Activated naive CD4-positive, alpha-beta T cell treated with Interleukin-2 at 50 U/mL for 16 hours (primary cell): Measurements from ENCODE around the gene RASAL2.
"Not testable (repeated sequence)": the region's sequence is repeated elsewhere in the genome, so short reads cannot be mapped to it uniquely, and the experiment has no call there.

Source experiments
- DNase-seq: peaks from one replicate; pipeline ENCODE4 v3.0.0-alpha.2; 2020

Gene RASAL2

DNA sequence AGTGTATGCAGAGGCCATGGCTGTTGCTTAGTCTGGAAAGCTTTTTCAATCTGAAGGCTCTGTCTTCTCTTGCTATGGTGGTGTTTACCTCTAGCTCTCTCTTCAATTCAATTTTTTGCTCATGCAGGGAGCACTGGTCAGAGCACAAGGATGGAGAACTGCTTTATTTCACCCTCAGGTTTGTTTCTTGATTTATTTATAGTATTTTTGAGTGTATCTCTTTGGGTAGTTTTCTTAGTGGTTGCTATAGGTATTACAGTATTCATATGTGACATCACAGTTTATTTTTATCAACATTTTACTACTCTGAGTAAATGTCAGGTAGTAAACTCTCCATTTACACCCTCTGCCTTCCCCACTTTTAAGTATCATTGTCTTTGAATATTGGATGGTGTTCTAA lies 147.9 kb downstream of the RASAL2 start:
- no peak for DNase-seq

DNA sequence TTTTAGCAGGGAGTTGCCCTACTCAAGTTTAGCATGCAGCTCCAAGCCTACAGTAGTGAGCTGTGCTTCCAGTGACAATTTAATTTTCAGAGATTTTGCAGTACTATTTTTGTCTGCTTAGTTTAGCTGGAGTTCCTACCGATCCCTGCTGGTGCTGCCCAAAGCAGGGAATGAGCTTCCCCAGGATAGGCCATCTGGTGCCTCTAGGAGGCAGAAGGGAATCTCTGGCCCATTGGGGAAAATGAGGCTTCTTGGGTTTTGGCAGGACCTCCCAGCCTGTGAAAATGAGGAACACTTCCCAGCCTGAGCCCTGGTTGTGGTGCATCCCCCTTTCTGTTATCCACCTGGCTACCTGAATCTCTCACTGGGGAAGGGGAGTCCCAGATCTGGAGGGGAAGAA lies 149.2 kb downstream of the RASAL2 start:
- no peak for DNase-seq

DNA sequence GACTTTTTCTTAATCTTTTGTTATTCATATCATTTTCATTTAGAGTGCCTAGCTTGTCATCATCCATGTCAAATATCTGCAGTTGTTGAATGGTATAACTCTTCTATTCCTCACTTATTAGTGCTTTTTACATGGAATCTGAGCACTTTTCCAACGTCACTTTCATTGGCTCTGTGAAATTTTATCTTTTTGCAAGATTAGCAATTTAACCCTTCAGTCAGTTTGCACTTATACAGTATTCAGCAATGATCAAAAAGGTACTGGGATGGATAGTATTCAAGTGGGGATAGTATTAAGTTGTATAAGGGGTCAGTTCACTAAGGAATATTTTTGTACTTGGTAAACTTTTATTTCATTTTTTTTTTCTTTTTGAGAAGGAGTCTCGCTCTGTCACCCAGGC lies 150.0 kb downstream of the RASAL2 start:
- no peak for DNase-seq

DNA sequence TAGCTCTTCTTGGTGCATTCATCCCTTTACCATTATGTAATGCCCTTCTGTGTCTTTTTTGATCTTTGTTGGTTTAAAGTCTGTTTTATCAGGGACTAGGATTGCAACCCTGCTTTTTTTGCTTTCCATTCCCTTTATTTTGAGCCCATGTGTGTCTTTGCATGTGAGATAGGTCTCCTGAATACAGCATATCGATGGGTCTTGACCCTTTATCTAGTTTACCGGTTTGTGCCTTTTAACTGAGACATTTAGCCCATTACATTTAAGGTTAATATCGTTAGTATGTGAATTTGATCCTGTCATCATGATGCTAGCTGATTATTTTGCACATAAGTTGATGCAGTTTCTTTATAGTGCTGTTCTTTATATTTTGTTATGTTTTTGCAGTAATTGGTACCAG lies 154.4 kb downstream of the RASAL2 start:
- not testable (repeated sequence) for DNase-seq

DNA sequence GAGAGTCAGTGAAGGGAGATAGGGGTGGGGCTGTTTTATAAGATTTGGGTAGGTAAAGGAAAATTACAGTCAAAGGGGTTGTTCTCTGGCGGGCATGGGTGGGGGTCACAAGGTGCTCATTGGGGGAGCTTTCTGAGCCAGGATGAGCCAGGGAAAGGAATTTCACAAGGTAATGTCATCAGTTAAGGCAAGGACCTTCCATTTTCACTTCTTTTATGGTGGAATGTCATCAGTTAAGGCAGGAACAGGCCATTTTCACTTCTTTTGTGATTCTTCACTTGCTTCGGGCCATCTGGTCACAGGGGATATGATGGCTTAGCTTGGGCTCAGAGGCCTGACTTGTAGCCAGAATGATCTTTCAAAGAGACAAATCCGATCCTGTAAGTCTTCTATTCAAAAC lies 159.7 kb downstream of the RASAL2 start:
- DNase-seq, result not testable (repeated sequence)

DNA sequence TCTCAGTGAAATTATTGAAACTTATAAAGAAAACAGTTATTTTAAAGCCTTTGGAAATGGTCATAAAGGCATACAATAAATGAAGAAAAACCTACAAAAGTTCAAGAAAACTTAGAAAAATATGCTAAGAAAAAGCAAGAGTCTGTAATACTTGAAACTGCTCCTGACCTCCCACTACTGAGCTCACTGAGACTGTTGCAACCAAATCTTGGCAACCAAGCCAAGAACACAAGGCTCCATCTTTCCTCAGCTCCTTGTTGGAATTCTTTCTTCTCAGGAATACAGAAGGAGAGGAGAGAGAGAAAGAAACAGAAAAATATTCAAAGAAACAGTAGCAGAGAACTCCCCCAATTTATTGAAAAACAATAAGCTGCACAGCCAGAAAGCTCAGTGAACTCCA lies 160.5 kb downstream of the RASAL2 start:
- DNase-seq, result no peak

DNA sequence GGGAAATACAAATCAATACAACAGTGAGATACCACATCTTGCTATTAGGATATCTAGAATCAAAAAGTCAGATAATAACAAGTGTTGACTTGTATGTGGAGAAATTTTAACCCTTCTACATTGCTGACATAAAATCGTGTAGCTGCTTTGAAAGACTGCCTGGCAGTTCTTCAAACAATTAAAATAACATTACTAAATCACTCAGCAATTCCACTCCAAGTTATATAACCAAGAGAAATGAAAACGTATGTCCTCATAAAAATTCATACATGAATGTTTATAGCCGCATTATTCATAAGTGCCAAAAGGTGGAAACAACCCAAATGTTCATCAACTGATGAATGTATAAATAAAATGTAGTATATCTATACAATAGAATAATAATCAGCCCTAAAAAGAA lies 164.6 kb downstream of the RASAL2 start:
- no peak for DNase-seq

DNA sequence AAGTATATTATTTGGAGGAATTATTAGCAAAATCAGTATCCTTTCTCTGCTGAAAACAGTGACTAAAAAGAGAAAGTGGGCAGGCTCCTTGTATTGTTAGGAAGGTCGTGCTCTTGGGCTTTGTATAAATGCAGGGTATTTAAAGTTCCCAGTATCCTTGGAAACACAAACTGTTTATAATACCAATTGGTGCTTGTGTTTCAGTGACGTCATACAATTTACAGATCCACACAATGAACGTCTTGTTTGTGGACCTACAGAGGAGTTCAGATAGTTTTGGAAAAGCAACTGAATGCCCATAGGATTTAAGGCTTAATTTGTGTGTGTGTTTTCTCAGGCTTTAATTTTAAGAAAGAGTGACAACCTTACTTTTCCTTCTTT lies 168.2 kb downstream of the RASAL2 start:
- DNase-seq, result no peak

DNA sequence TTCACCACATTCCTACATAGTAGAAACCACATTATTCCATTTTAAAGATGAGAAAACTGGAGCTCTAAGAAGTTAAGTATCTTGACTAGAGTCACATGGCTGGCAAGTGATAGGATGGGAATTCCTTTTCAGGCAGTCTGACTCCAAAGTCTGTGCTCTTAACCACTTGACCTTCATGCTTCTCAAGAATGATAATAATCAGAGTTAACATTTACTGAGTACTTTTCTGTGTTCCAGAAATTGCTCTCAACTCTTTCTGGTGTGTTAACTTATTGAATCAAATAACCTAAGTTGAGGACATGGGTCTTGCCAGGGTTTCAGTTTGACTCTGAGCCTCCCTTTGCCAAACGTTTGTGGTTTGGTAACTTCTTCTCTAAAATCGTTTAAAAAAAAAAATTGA lies 169.4 kb downstream of the RASAL2 start:
- no peak for DNase-seq

DNA sequence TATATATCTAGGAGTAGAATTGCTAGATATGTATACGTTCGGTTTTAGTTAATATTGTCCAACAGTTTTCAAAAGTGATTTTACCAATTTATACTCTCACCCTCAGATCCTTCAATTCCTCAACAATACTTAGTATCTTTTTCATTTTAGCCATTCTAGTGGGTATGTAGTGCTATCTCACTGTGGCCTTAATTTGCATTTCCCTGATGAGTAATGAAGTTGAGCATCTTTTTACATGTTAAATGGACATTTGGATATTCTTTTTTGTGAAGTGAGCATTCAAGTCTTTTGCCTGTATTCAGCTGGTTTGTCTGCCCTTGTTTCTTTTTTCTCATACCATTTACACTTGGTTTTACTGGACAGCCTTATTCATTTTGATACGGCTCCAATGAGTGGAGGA lies 172.2 kb downstream of the RASAL2 start:
- DNase-seq, result no peak

DNA sequence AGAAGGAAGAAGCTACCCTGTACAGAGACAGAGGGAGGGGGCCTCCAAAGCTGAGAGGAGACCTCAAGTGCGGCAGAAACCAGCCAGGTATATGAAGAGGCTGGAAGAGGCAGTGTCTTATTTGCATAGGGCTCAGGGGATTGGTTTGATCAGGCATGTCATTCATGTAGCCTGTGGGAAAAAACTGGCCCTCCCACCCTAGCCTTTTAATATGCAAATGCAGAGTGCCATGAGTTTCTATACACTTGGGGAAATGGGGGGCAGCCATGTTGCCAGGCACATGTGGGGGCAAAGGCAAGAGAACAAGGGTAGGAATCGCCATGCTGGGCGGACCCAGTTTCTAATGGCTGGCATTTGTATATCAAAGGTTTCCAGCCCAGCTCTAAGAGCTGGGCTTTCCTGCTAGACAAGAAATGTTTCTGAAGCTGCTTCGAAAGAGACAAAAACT lies 172.7 kb downstream of the RASAL2 start:
- no peak for DNase-seq

DNA sequence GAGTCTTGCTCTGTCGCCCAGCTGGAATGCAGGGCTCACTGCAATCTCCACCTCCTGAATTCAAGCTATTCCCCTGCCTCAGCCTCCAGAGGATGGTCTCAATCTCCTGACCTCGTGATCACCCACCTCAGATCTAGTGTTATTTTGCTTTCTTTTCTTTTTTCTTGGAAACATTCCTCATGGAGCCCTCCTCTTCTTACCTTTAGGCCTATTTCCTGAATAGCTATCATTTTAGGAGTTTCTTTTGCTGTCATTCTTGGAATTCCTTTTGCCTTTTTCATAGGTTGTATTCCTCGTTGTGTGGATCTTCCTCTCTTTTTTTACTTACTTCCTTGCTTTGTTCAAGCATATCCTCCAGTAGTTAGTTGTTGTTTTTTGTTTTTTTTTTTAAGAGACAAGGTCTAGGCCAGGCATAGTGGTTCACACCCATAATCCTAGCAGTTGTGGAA lies 173.8 kb downstream of the RASAL2 start:
- no peak for DNase-seq

DNA sequence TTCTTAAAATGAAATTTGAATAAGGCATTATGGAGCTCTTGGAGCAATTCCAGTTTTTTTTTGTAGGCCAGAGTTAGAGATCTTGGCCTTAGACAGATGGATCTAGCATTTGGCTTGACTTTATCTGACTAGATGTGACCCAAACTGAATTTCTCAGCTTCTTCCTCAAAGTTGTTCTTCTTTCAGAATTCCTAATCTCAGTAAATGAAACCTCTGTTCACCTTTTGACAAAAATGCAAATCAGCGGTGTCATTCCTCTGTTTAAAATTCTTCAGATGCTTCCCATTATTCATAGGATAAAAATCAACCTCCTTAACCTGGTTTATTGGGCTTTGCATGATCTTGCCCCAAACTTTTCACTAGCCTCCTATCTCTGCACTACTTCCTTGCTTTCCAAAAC lies 177.6 kb downstream of the RASAL2 start:
- DNase-seq, result no peak

DNA sequence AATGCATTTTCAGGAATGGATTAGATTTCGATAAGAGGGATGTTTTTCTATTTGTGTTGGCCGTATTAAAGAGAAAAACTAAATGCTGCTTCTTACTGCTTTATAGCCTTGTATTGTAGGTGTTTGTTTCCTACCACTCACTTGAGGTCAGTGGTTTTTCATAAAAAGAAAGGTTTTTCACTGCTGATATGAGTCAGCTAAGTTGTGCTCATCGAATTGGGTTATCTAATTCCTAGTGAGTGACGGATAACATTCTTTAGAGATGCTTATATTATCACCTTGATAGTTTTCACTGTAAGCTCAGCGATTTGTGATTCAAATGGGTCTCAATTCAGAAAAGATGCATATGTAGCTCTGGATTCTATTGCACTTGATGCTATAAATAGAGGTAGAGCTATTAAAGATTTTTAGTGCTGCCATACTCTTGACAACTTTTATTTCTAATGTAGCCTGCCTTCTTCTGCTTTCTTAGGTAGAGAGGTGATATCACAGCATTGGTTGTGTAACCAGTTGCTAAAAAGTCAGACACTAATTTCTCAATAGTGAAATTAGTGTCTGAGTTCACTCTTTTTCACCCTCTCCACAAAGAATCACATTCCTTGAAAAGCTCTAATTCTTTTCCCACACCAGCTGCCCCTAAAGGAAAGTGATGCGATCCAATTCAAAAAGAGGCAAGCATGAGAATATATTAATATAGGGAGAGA lies 180.0 kb downstream of the RASAL2 start:
- DNase-seq, result no peak

DNA sequence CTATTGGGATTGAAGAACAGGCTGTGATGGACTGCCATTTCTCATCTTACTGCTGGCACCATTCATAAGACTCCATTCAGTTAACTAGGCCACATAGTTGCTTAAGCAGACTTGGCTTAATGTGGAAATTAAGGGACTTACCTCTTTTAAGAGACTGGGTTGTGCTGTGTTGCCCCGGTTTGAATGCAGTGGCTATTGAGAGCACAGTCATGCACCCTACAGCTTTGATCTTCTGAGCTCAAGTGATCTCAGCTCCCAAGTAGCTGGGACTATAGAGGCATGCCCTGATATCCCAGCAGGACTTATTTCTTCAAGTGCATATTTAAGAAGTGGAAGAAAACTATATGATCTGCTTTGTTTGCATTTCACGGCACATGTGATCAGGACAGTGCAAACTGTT lies 181.1 kb downstream of the RASAL2 start:
- DNase-seq, result no peak

DNA sequence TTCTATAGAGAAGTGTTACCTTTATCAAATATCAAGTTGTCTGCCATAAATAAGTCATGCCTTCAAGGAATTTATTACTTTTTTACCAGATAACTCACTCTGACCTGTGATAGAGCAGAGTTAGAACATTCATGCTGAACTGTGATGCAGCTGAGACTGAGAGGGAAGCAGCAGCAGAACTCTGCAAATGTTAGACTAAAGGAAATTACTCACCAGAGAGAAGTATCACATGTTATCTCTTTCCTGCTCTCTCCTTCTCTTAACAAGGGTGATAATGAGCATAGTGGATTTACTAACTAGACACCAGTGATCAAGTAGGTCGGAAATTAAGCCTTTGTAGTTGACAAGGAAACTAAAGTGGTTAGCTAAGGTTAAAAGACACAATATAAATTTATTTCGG lies 181.6 kb downstream of the RASAL2 start:
- DNase-seq, result no peak

DNA sequence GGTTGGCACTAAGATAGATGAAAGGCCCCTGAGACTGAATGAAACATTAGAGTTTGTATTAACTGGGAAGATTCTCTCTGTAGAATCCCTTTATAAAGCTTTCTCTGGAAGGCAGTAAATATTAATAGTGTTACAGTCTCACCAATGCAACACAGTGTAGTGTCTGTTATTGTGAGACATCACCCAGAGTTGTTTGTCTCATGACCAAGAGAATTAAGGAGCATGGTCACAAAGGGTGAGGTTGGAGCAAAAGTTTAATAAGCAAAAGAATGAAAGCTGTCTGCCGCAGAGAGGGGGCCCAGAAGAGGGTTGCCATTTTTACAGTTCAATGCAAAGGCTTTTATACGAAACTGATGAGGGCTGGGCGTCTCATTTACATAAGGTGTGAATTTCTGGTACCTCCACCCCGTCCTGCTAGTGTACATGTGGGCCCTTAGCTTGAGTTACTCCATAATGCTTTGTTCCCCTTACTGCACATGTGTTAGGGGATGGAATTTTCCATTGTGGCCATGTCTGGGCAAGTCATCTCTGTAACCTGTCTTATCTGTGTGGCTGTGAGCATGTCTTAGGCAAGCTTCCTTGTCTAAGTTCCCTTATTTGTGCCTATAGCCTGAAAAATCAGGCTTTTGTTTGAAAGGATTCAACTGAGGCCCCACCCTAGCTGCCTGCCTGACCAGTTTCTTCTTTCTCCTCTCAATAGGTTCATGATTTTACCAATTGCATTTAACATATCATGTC lies 184.1 kb downstream of the RASAL2 start:
- DNase-seq, result no peak

DNA sequence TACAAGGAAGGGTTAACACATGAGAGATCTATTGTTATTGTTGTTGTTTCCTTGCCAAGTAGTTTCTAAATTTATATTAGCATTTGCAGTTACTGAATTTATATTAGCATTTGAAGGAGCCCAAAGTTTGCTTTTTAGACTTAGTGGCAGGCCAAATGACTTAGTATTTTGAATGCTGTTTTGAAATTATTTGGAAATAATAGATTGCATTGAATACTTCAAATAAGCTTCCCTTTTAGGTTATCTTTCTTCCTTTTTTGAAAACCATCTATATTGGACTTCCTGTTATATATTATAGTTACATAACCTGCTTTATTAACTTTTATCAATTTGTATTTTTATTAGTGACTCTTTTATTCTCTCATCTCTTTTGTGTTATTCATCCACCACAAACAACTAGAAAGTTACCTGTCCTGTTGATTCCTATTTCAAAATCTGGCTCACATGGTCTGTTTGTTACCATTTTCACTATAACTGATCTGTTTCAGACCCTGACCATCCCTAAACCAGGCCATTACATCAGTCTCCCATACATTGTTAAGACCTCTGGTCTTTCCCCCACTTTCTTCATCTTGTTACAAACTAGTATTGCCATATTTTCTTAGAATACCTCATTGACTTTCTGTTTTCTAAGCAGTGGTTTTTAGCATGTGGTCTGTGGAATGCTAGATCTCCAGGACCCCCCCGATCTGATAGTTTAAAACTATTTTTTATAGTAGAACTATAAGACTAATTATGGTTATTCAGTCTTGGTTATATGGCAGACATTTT lies 185.2 kb downstream of the RASAL2 start:
- no peak for DNase-seq

DNA sequence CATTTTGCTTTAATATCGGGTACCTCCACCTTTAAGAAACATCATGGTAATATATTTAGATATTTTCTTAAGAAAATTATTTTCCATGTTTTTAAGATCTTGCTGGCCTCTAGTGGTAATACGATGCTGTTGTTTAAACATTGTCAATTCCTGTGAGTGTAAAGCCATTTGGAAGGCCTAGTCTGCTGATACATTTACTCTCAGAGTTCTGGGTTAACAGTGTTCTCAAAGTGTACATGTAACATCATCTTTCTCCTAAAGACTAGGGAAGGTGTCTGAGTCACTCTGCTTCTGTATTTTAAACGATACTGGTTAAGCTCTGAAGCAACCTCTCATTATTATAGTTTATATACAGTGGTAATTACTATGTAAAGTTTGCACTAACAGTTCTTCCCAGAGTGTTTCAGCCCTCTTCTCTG lies 189.1 kb downstream of the RASAL2 start:
- no peak for DNase-seq

DNA sequence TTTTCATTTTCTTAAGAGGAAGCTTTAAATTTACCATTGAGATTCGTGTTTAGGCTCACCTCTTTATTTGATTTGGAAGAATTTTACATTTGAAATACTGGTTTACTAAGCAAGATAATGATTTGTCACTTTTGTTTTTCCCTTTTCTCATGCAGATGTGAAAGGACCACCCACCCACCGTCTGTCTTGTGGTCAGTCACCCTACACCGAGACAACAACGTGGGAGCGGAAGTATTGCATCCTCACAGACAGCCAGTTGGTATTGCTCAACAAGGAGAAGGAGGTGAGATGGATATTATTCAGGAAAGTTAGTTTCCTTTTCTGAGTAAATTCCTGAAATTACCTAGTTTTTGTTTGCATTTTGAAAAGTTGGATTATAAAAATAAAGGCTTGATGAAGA lies 189.5 kb downstream of the RASAL2 start:
- DNase-seq, result no peak

DNA sequence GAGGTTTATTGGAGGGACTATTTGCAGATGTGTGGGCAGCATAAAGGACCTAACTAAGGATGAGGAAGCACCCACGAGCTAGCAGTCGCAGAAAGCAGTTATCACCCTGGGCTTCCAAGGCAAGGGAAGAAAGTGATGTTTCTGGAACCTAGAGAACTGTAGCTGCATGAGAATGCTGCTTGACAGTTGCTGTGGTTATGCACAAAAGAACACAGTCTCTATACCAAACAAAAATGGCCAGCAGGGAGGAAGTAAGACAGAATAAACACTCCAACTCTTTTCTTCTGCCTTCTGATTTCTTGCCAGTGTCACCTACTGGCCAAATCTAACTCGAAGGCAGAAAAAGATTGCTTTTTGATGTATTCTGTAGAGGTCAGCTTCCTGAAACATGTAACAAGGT lies 190.2 kb downstream of the RASAL2 start:
- no peak for DNase-seq

DNA sequence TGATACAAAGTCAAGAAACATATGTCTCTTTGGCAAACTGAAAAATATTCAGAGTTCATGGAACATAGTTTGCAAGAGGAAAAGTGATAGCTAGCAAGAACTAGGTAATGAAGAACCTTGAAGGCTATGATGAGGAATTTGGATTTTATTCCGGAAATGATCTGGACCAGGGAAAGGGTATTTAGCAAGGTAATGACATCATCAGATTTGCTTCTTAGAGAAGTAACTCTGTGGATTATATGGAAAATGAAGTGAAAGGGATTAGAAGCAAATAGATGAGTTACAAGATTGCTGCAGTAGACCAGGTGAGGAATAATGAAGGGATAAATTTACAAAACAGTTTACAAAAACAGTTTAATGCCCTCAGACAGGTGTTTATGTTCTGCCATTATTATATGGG lies 197.3 kb downstream of the RASAL2 start:
- DNase-seq, result no peak

DNA sequence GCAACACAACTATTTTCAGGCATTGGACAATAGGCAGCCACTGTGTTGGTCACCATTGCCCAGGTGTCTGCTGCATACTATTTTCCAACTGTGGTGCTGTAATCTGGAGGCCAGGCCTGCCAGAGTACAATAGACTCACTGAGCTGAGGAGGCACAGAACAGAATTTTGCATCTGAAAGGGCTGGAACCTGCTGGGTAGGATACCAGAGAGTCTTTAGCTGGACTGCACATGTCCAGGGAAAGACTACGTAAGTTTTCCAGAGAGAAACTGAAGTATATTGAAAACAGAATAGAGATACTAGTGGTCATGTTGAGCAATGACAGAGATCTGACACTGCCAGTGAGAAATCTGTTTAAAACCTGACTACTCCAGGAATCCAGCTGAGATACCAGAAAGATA lies 200.8 kb downstream of the RASAL2 start:
- no peak for DNase-seq

DNA sequence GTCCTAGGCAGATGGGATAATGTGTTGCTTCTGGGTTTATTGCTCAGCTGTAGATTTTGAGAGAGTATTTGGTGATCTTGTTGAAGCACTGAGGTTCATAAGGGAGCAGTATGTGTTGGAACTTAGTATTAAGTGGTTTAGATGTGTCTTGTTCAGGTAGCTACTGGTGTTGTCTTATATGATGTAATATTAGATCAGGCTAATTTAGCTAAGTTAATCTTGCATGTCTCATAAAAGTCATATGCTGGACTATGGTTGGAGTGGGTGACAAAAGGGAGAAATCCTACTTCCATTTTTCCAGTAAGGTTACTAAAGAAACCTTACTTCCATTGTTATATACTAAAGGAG lies 206.4 kb downstream of the RASAL2 start:
- DNase-seq, result no peak
